ENCODE measurements around the gene APOM. TPM values are rescaled to one million over a fixed set of nuclear protein-coding genes. Genes with fewer than 3 reads are reported as not detected.

Gene APOM
- total RNA-seq, 1 donor from 2014 or later, result 2.4 TPM

GRCh38 chr6:31632279-31632946 is 23.3 kb upstream of the APOM start:
- DNase-seq, result no peak

DNA sequence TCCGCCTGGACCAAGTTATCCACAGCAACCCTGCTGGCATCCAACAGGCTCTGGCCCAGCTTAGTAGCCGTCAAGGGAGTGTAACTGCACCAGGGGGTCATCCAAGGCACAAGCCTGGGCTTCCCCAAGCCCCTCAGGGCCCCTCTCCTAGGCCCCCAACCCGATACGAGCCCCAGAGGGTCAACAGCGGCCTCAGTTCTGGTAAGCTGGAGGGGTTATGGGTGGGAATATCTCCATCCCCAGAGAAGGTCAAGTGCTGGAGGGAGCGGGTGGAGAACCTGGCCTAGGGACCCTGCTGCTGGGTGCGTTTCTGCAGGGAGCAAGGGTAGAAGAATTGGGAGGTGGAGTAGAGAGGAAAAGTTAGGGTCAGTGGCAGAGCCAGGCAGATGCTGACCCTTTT is 22.2 kb upstream of the APOM start:
- H3K36me3 ChIP-seq, result peaks cover 98% of the 10 kb centered on the region
- no peaks in the 10 kb centered on the region for H3K9me3 ChIP-seq (replicated peaks)
- H3K4me1 ChIP-seq, result no peaks in the 10 kb centered on the region
- no peak overlapping the region for H3K27ac ChIP-seq (replicated peaks)
- DNase-seq, result no peak
- H3K27me3 ChIP-seq (ENCODE audit: low read depth), result no peaks in the 10 kb centered on the region
- no peak overlapping the region for H3K4me3 ChIP-seq
- intact Hi-C loops (cut with micrococcal nuclease), result no loop called here
- no peak for TF ChIP-seq CTCF (IDR thresholded peaks at IDR 0.05; ENCODE audit: borderline replicate concordance)

More at GRCh38 chr6:31632279-31632946, 23.3 kb upstream of the APOM start:
- H3K27me3 ChIP-seq (ENCODE audit: low read depth), result no peaks in the 10 kb centered on the region
- no peaks in the 10 kb centered on the region for H3K4me1 ChIP-seq
- no peak overlapping the region for H3K27ac ChIP-seq (replicated peaks)
- no peak overlapping the region for H3K4me3 ChIP-seq
- H3K36me3 ChIP-seq, result peaks cover 100% of the 10 kb centered on the region
- H3K9me3 ChIP-seq (replicated peaks), result no peaks in the 10 kb centered on the region
- TF ChIP-seq CTCF (IDR thresholded peaks at IDR 0.05; ENCODE audit: borderline replicate concordance), result no peak
- intact Hi-C loops (cut with micrococcal nuclease), result no loop called here

DNA sequence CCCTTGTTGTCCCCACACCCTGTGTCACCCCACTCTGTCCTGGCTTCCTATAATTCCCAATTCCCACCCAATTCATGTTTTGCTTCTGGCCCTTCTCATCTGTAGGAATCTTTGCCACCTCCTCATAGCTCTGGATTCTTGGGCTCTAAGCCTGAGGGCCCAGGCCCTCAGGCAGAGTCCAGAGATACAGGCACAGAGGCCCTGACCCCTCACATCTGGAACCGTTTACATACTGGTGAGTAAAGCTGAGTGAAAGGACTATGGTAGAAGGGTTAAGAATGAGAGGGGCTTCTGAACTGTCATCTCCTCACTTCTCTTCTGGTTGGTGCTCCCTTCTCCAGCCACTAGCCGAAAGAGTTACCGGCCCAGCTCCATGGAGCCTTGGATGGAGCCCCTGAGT is 21.6 kb upstream of the APOM start:
- intact Hi-C loops (cut with micrococcal nuclease), result no loop called here
- no peaks in the 10 kb centered on the region for H3K27me3 ChIP-seq (ENCODE audit: low read depth)
- DNase-seq, result no peak
- H3K27ac ChIP-seq (replicated peaks), result no peak overlapping the region
- TF ChIP-seq CTCF (IDR thresholded peaks at IDR 0.05; ENCODE audit: borderline replicate concordance), result no peak
- H3K4me1 ChIP-seq, result no peaks in the 10 kb centered on the region
- H3K9me3 ChIP-seq (replicated peaks), result no peaks in the 10 kb centered on the region
- H3K4me3 ChIP-seq, result no peak overlapping the region
- H3K36me3 ChIP-seq, result peaks cover 98% of the 10 kb centered on the region

GRCh38 chr6:31634969-31635575 is 20.6 kb upstream of the APOM start:
- Histone ChIP-seq H3K4me1 (no peaks in the 10 kb centered on the region), H3K27ac (replicated peaks) (no peak overlapping the region), H3K4me3 (no peak overlapping the region), H3K36me3 (peaks cover 98% of the 10 kb centered on the region), H3K9me3 (replicated peaks) (no peaks in the 10 kb centered on the region), H3K27me3 (ENCODE audit: low read depth) (no peaks in the 10 kb centered on the region)
- no peak for TF ChIP-seq CTCF (IDR thresholded peaks at IDR 0.05; ENCODE audit: borderline replicate concordance)
- intact Hi-C loops (cut with micrococcal nuclease), result no loop called here
- no peak for DNase-seq

DNA sequence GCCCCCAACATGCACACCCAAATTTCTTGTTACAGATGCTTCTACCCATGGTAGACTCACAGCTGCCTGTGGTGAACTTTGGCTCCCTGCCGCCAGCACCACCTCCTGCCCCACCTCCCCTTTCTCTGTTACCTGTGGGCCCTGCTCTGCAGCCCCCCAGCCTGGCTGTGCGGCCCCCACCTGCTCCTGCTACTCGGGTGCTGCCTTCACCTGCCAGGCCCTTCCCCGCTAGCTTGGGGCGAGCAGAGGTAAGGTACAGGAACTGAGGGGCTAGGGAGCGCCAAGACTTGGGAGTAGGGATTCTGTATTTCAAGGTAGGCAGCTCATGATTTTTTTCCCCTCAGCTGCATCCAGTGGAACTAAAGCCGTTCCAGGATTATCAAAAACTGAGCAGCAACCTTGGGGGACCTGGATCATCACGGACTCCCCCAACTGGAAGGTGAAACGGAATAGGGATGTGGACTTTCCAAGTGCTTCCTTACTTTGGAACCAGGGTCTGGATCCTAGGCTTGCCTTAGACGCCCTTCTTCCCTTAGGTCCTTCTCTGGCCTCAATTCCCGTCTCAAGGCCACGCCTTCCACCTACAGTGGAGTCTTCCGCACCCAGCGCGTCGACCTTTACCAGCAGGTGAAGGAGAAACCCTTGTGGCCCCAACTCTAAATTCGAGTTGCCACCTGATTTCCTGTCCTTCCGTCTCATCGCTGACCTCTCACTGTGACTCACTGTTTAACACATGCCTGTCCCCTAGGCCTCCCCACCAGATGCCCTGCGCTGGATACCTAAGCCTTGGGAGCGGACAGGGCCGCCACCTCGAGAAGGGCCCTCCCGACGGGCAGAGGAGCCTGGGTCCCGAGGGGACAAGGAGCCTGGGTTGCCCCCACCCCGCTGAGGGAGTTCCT is 18.7 kb upstream of the APOM start:
- Histone ChIP-seq H3K36me3 (peaks cover 98% of the 10 kb centered on the region), H3K27me3 (ENCODE audit: low read depth) (no peaks in the 10 kb centered on the region), H3K9me3 (replicated peaks) (no peaks in the 10 kb centered on the region), H3K4me1 (no peaks in the 10 kb centered on the region), H3K27ac (replicated peaks) (no peak overlapping the region), H3K4me3 (no peak overlapping the region)
- no peak for DNase-seq
- no peak for TF ChIP-seq CTCF (IDR thresholded peaks at IDR 0.05; ENCODE audit: borderline replicate concordance)
- intact Hi-C loops (cut with micrococcal nuclease), result no loop called here

Data from left ventricle myocardium inferior (tissue), 1 donor.